ENCODE results near the gene UBXN10.

The UBXN10 gene

DNA sequence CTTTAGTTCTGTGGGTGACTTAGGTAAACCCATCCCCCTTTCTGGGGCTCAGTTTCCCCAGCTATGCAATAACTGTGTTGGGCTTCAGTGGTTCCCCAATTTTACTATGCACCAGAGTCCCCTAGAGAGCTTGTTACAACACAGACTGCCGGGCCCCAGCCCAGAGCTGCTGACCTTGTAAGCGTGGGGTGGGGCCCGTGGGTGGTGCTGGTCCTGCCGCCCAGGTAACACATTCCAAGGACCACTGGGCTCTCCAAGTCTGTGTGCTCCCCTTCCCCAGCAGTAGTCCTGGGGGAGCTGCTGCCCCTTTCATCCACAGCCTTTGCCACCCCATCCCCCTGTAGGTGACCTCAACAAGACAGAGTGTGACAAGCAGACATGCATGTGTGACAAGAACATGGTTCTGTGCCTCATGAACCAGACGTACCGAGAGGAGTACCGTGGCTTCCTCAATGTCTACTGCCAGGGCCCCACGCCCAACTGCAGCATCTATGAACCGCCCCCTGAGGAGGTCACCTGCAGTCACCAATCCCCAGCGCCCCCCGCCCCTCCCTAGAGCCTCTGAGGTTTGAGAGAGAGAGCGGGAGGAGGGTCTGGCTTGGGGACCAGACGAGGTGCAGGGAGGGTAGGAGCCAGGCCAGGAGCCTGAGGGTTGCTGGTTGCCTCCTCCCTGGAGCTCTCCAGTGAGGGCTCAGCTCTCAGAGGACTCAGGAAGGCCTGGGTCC, 37.9 kb upstream of the UBXN10 start:
- no peak for DNase-seq (ENCODE audit: extremely low spot score)
- TF ChIP-seq, protein P1, sequence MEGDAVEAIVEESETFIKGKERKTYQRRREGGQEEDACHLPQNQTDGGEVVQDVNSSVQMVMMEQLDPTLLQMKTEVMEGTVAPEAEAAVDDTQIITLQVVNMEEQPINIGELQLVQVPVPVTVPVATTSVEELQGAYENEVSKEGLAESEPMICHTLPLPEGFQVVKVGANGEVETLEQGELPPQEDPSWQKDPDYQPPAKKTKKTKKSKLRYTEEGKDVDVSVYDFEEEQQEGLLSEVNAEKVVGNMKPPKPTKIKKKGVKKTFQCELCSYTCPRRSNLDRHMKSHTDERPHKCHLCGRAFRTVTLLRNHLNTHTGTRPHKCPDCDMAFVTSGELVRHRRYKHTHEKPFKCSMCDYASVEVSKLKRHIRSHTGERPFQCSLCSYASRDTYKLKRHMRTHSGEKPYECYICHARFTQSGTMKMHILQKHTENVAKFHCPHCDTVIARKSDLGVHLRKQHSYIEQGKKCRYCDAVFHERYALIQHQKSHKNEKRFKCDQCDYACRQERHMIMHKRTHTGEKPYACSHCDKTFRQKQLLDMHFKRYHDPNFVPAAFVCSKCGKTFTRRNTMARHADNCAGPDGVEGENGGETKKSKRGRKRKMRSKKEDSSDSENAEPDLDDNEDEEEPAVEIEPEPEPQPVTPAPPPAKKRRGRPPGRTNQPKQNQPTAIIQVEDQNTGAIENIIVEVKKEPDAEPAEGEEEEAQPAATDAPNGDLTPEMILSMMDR (IDR thresholded peaks at IDR 0.05; ENCODE audit: control extremely low read depth, extremely low read depth, low read depth, missing control alignments) = no peak
- CTCF ChIA-PET = interaction anchor here (0.5 to 1.6 kb wide), 3 partner anchors 173 to 230 kb away, joined by 3 to 5 read pairs (median 4); no protein-coding TSS in a partner anchor
- POLR2A ChIA-PET = no interaction called here

DNA sequence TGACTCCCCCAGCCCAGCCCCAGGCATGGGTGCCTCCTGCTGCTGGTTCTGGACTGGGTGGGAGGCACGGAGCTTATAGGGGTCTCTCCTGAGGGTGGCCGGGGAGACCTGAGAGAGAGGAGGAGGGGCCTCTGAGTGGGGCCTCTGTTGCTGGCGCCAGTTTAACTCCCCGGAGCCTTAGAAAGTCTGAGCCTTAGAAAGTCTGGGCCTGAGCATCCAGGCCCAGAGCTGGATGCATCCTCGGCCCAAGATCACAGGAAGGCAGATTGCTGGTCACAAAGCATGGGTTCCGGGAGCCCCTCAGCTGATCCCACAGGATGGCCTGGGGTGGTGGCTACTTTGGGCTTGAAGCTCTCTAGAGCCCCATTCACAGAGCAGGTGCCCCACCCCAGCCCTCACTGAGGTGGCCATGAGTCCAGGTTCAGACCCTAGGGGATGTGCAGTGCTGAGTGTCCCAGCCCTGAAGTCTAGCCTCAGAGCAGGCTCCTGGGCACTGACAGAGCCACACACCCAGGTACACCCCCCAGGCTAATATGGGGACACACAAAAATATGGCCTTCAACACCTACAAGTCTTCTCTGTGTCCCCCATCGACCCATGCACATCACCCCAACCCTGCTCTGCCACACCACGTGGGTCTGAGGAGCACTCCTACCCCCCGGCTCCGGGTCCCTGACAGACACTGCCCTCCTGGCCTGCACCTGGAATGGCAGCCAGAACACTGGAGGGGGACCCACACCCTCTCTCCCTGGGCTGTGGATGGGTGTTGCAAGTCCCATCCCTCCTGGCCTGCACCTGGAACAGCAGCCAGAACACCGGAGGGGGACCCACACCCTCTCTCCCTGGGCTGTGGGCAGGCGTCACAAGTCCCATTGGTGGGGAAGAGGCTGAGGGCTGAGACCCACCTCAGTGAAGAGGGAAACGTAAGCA, 37.1 kb upstream of the UBXN10 start:
- CTCF ChIA-PET = interaction anchor here (0.5 to 1.5 kb wide), 4 partner anchors 22 to 345 kb away, joined by 3 to 4 read pairs (median 4); no protein-coding TSS in a partner anchor
- POLR2A ChIA-PET = interaction anchor here (0.6 kb wide), 1 partner anchor 169 kb away, joined by 3 read pairs; no protein-coding TSS in a partner anchor
- TF ChIP-seq, protein P1 (IDR thresholded peaks at IDR 0.05; ENCODE audit: control extremely low read depth, extremely low read depth, low read depth, missing control alignments) = no peak
- DNase-seq (ENCODE audit: extremely low spot score) = no peak

DNA sequence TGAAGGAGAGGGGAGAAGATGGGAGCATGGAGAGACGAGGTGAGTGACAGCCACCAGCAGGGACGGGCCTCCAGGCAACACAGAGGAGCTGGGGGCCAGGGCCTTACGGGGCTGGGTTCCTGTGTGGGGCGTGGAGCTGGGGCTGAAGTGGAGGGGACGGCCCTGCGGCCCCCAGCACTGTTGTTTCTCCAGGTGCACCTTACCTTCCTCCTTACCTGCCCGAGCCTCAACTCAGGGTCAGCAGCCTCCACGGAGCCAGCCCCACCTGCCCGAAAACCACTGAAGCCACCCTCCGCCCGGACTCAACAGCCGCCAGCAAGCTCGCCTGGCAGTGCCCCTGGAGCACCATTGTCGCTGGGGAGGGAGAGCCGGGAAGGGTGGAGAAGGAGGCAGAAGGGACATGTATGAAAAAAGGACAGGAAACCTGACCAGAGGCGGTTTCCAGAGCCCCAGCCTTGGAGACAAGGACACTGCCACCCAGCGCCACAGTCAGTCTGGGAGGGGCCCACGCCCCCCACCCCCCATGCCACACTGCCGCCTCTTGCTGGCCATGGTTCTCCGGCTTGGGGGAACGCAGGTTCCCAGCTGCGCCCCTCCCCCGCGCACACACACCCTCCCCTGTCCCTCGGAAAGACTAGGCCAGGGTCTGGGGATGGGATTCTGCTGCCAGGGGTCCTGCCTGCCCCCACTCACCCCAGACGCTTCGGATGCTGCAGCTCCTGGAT, 36.1 kb upstream of the UBXN10 start:
- ChIA-PET CTCF (interaction anchor here (1.0 to 6.0 kb wide), 5 partner anchors 23 to 344 kb away, joined by 3 to 94 read pairs (median 4); no protein-coding TSS in a partner anchor), POLR2A (interaction anchor here (0.6 kb wide), 1 partner anchor 170 kb away, joined by 3 read pairs; no protein-coding TSS in a partner anchor)
- TF ChIP-seq, protein P1 (IDR thresholded peaks at IDR 0.05; ENCODE audit: control extremely low read depth, extremely low read depth, low read depth, missing control alignments) = no peak
- DNase-seq (ENCODE audit: extremely low spot score) = no peak

DNA sequence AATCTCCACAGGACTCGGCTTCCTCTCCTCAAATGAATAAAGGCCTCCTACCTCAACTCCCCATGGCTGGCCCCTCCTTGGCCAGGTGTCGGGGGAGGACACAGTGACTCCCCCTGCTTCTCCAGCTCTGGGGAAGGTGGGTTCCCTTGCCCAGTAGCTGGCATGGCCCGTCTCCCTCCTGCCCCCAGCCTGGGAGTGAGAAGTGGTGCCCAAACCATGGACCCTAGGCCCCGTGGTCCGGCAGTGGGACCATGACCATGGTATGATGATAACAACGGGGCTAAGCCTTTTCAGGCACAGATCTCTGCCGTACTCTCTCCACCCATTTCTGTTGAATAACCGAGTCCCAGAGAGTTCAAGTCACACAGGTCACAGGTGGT, 35.6 kb upstream of the UBXN10 start:
- POLR2A ChIA-PET = interaction anchor here (0.7 kb wide), 1 partner anchor 48 kb away, joined by 3 read pairs; no protein-coding TSS in a partner anchor
- DNase-seq (ENCODE audit: extremely low spot score) = no peak
- CTCF ChIA-PET = interaction anchor here (1.2 to 6.0 kb wide), 5 partner anchors 24 to 233 kb away, joined by 3 to 94 read pairs (median 6); no protein-coding TSS in a partner anchor
- TF ChIP-seq, protein P1 (IDR thresholded peaks at IDR 0.05; ENCODE audit: control extremely low read depth, extremely low read depth, low read depth, missing control alignments) = no peak

GRCh38 chr1:20150969-20151368, 34.9 kb upstream of the UBXN10 start:
- TF ChIP-seq, protein P1 (IDR thresholded peaks at IDR 0.05; ENCODE audit: control extremely low read depth, extremely low read depth, low read depth, missing control alignments) = no peak
- ChIA-PET CTCF (interaction anchor here (0.9 to 6.0 kb wide), 18 partner anchors 7 to 419 kb away, joined by 3 to 94 read pairs (median 5); partner anchors contain the start of gene OTUD3), POLR2A (interaction anchor here (0.7 kb wide), 1 partner anchor 48 kb away, joined by 3 read pairs; no protein-coding TSS in a partner anchor)
- DNase-seq (ENCODE audit: extremely low spot score) = no peak
